GM23248 (cell line): Measurements from ENCODE around the gene SEMA4C. TPM values are rescaled to one million over a fixed set of nuclear protein-coding genes. Genes with fewer than 3 reads are reported as not detected.

Experiments used
- DNase-seq: peaks from one replicate; pipeline ENCODE4 v3.0.0-alpha.2; 2015
- H2AFZ ChIP-seq: fragments of 200-600 bp; sonication (generic); 2 replicates; pipeline ENCODE4 v1.6.1; 2016; ENCODE audit warnings: antibody characterized with exemption
- H3F3A ChIP-seq: fragments of 200-600 bp; sonication (generic); 2 replicates; pipeline ENCODE4 v1.6.1; 2016; ENCODE audit warnings: mild to moderate bottlenecking, antibody characterized with exemption, mixed run types; ENCODE audit not compliant: insufficient read depth
- H3K27ac ChIP-seq: fragments of 200-600 bp; sonication (generic); 2 replicates; pipeline ENCODE4 v1.5.1; 2016; ENCODE audit warnings: mild to moderate bottlenecking
- H3K27me3 ChIP-seq: fragments of 200-600 bp; sonication (generic); replicated peaks from 2 replicates; pipeline ENCODE4 v1.6.1; 2016; ENCODE audit warnings: mild to moderate bottlenecking; ENCODE audit not compliant: insufficient read depth
- H3K36me3 ChIP-seq: fragments of 200-600 bp; sonication (generic); 2 replicates; pipeline ENCODE4 v1.6.1; 2016; ENCODE audit warnings: low read depth, mild to moderate bottlenecking
- H3K4me1 ChIP-seq: fragments of 200-600 bp; sonication (generic); 2 replicates; pipeline ENCODE4 v1.6.1; 2016; ENCODE audit warnings: mild to moderate bottlenecking; ENCODE audit not compliant: insufficient read depth
- H3K4me2 ChIP-seq: fragments of 200-600 bp; sonication (generic); one replicate; pipeline ENCODE4 v1.6.1; 2016; ENCODE audit warnings: mild to moderate bottlenecking; ENCODE audit not compliant: unreplicated experiment
- H3K4me3 ChIP-seq: fragments of 200-600 bp; sonication (generic); 2 replicates; pipeline ENCODE4 v1.5.1; 2016; ENCODE audit warnings: mild to moderate bottlenecking
- H3K79me2 ChIP-seq: fragments of 200-600 bp; sonication (generic); 2 replicates; pipeline ENCODE4 v1.6.1; 2016; ENCODE audit warnings: mild to moderate bottlenecking; ENCODE audit not compliant: insufficient read depth
- H3K9ac ChIP-seq: fragments of 200-600 bp; sonication (generic); 2 replicates; pipeline ENCODE4 v1.6.1; 2016; ENCODE audit warnings: mild to moderate bottlenecking
- H3K9me2 ChIP-seq: fragments of 200-600 bp; sonication (generic); 2 replicates; pipeline ENCODE4 v1.6.1; 2016; ENCODE audit warnings: mixed run types, mild to moderate bottlenecking, moderate library complexity; ENCODE audit not compliant: insufficient read depth
- H3K9me3 ChIP-seq: fragments of 200-600 bp; sonication (generic); one replicate; pipeline ENCODE4 v1.6.1; 2017; ENCODE audit warnings: low read depth
- H4K20me1 ChIP-seq: fragments of 200-600 bp; sonication (generic); 2 replicates; pipeline ENCODE4 v1.6.0; 2016; ENCODE audit not compliant: insufficient read depth
- EZH2 ChIP-seq: fragments of 200-600 bp; sonication (generic); IDR thresholded peaks from 2 replicates; pipeline ENCODE4 v1.6.1; 2018; ENCODE audit warnings: antibody characterized with exemption, mild to moderate bottlenecking; ENCODE audit not compliant: insufficient read depth, poor library complexity, severe bottlenecking
- EZH2phosphoT487 ChIP-seq: fragments of 200-600 bp; sonication (generic); IDR thresholded peaks from 2 replicates; pipeline ENCODE4 v1.6.1; 2018; ENCODE audit warnings: antibody characterized with exemption, moderate library complexity, mild to moderate bottlenecking, low read depth; ENCODE audit not compliant: insufficient read depth
- WGBS, 2 experiments: methylation state at CpG; one replicate each; pipeline ENCODE4 v1.1.6; 2015 to 2017; ENCODE audit warnings: low lambda C conversion rate in 2 of 2, low coverage in 1 of 2; ENCODE audit errors: missing lambda C conversion rate in 2 of 2; 5-methylcytosine and 5-hydroxymethylcytosine counted together
- in situ Hi-C: fragments of 300-500 bp; cut with MboI; formaldehyde crosslinking; loops from 2 replicates; pipeline ENCODE4 v1.15.0; 2020
- polyA plus RNA-seq: library from polyadenylated mRNA; unstranded; fragments of >200 nt; fragmentation: Nextera tagmentation; extraction: Ambion mirVana; gene quantifications from 2 replicates; pipeline ENCODE4 v1.2.1, GENCODE V29; 2016
- total RNA-seq: library from RNA; depleted of rRNA; stranded (reverse); fragments of >200 nt; shearing (Covaris generic); gene quantifications from 2 replicates; pipeline ENCODE4 v1.2.3, GENCODE V29; 2014

Gene SEMA4C
- total and polyA plus RNA-seq, 2 experiments from 2014 or later, result 5.5 to 21.0 TPM

- no peak overlapping the region for H3K4me3 ChIP-seq
Measured at GRCh38 chr2:96817882-96818281, 52.0 kb downstream of the SEMA4C start.

GRCh38 chr2:96816836-96817702 lies 52.8 kb downstream of the SEMA4C start:
- H3K36me3 ChIP-seq, result no peaks in the 10 kb centered on the region
- in situ Hi-C loops, result no loop called here
- peak overlapping the region; percentile 88 for H3K4me2 ChIP-seq
- no peaks in the 10 kb centered on the region for H3K27me3 ChIP-seq
- peak overlapping the region; percentile 74 for H2AFZ ChIP-seq
- H4K20me1 ChIP-seq, result no peaks in the 10 kb centered on the region
- H3F3A ChIP-seq, result 0 out of 2 replicates have a peak, but pooled peaks cover 8% of the 10 kb centered on the region
- H3K4me3 ChIP-seq, result peak overlapping the region; percentile 76
- TF ChIP-seq EZH2phosphoT487 (no peak), EZH2 (no peak)
- peak; percentile 82 for DNase-seq
- H3K9me3 ChIP-seq, result no peaks in the 10 kb centered on the region
- H3K4me1 ChIP-seq, result peaks cover 2% of the 10 kb centered on the region; the same call in 1 of the 2 replicates
- WGBS, 2 experiments, result 2 to 3% methylated on average over 74 to 76 of the region's 89 CpGs
- H3K9me2 ChIP-seq, result no peaks in the 10 kb centered on the region
- H3K27ac ChIP-seq, result no peak overlapping the region
- peaks cover under 1% of the 10 kb centered on the region; the same call in 1 of the 2 replicates for H3K79me2 ChIP-seq
- peak overlapping the region; percentile 42; the same call in 1 of the 2 replicates for H3K9ac ChIP-seq

More at GRCh38 chr2:96817882-96818281, 52.0 kb downstream of the SEMA4C start:
- no peaks in the 10 kb centered on the region for H3K9me2 ChIP-seq
- TF ChIP-seq EZH2phosphoT487 (no peak), EZH2 (no peak)
- 85 to 87% methylated on average over 8 of the region's 8 CpGs for WGBS, 2 experiments
- in situ Hi-C loops, result no loop called here
- no peaks in the 10 kb centered on the region for H3K9me3 ChIP-seq
- no peak for DNase-seq
- no peaks in the 10 kb centered on the region for H3K27me3 ChIP-seq
- no peaks in the 10 kb centered on the region for H3K4me1 ChIP-seq
- no peak overlapping the region for H3K27ac ChIP-seq
- H3F3A ChIP-seq, result 0 out of 2 replicates have a peak, but pooled peaks cover 8% of the 10 kb centered on the region
- H3K36me3 ChIP-seq, result no peaks in the 10 kb centered on the region
- H4K20me1 ChIP-seq, result no peaks in the 10 kb centered on the region
- H2AFZ ChIP-seq, result no peak overlapping the region
- peaks cover 6% of the 10 kb centered on the region; the same call in 1 of the 2 replicates for H3K79me2 ChIP-seq
- no peak overlapping the region for H3K9ac ChIP-seq
- peak overlapping the region; percentile 88 for H3K4me2 ChIP-seq

GRCh38 chr2:96816127-96816835 lies 53.6 kb downstream of the SEMA4C start, which contains the start of gene CNNM3:
TSS of gene CNNM3 (plus strand) at chr2:96816268. CDS start at chr2:96816278, 10 bp downstream.
- Histone ChIP-seq H3F3A (0 out of 2 replicates have a peak, but pooled peaks cover 8% of the 10 kb centered on the region), H3K9ac (peak within 1 kb of the TSS; percentile 68), H3K79me2 (no peaks in the 10 kb centered on the region; the same call in 1 of the 2 replicates), H2AFZ (peak within 1 kb of the TSS; percentile 87), H3K9me3 (no peaks in the 10 kb centered on the region), H3K36me3 (no peaks in the 10 kb centered on the region), H4K20me1 (no peaks in the 10 kb centered on the region), H3K4me1 (peaks cover 7% of the 10 kb centered on the region; the same call in 1 of the 2 replicates), H3K27ac (peak within 1 kb of the TSS; percentile 17), H3K27me3 (no peaks in the 10 kb centered on the region), H3K4me3 (peak within 1 kb of the TSS; percentile 76), H3K9me2 (no peaks in the 10 kb centered on the region), H3K4me2 (peak within 1 kb of the TSS; percentile 88)
- DNase-seq, result peak; percentile 98
- TF ChIP-seq EZH2phosphoT487 (no peak), EZH2 (no peak)
- WGBS, 2 experiments, result 0 to 1% methylated on average over 24 to 77 of the region's 103 CpGs
- in situ Hi-C loops, result no loop called here
